AG04450 (cell line): ENCODE results near the gene POR. TPM values are rescaled to one million over a fixed set of nuclear protein-coding genes. Genes with fewer than 3 reads are reported as not detected.

Experiments
- CTCF ChIA-PET: fragments of 300-600, 350-600 bp; formaldehyde crosslinking; extraction: SDS; loops from one replicate; lab custom pipeline; 2022; ENCODE audit warnings: antibody characterized with exemption, inconsistent platforms; lab: Charles Lee
- POLR2A ChIA-PET: fragments of 350-600 bp; formaldehyde crosslinking; extraction: SDS; loops from one replicate; lab custom pipeline; 2021; ENCODE audit warnings: antibody characterized with exemption, inconsistent platforms; lab: Yijun Ruan, JAX
- DNase-seq: peaks from one replicate; pipeline ENCODE4 v3.0.0-alpha.2; 2011; ENCODE audit warnings: low read depth, low spot score
- H3K27ac ChIP-seq: one replicate; pipeline ENCODE4 v1.5.1; 2012; ENCODE audit warnings: low read depth, low read length, control low read depth
- H3K27me3 ChIP-seq: one replicate; pipeline ENCODE4 v1.6.0; 2012; ENCODE audit warnings: low read length; ENCODE audit not compliant: control insufficient read depth, insufficient read depth
- H3K4me3 ChIP-seq: 2 replicates; pipeline ENCODE4 v1.5.1; 2011; ENCODE audit warnings: mild to moderate bottlenecking, low read depth, low read length, control low read depth
- H3K9me3 ChIP-seq: 2 replicates; pipeline ENCODE4 v1.5.1; 2012; ENCODE audit warnings: low read length; ENCODE audit not compliant: control insufficient read depth, insufficient read depth
- polyA minus RNA-seq: library from RNA; depleted of rRNA, polyadenylated mRNA; stranded (reverse); fragments of >200 nt; gene quantifications from 2 replicates; pipeline ENCODE4 v1.2.3, GENCODE V29; 2011; rRNA and poly(A)+ RNA removed
- polyA plus RNA-seq: library from polyadenylated mRNA; depleted of rRNA; stranded (reverse); fragments of >200 nt; gene quantifications from 2 replicates; pipeline ENCODE4 v1.2.3, GENCODE V29; 2011; rRNA removed
- TF ChIP-seq, protein P1 (sequence below): IDR thresholded peaks from 2 replicates; pipeline ENCODE4 v1.5.1; 2011; ENCODE audit warnings: low read depth, low read length, control low read depth, inconsistent platforms

The POR gene
- polyA plus RNA-seq (39.0 and 46.5 TPM in 2 replicates), polyA minus RNA-seq (39.8 and 57.0 TPM in 2 replicates)

- POLR2A ChIA-PET, result interaction anchor here (0.6 to 2.4 kb wide), 13 partner anchors 9 to 133 kb away, joined by 3 to 15 read pairs (median 5); partner anchors contain the start of genes MDH2 and STYXL1
- peak within 1 kb of the TSS; percentile 68 for H3K27ac ChIP-seq
- DNase-seq, result peak; percentile 69
- CTCF ChIA-PET, result interaction anchor here (1.0 kb wide), 1 partner anchor 105 kb away, joined by 3 read pairs; no protein-coding TSS in a partner anchor
- TF ChIP-seq, protein P1, sequence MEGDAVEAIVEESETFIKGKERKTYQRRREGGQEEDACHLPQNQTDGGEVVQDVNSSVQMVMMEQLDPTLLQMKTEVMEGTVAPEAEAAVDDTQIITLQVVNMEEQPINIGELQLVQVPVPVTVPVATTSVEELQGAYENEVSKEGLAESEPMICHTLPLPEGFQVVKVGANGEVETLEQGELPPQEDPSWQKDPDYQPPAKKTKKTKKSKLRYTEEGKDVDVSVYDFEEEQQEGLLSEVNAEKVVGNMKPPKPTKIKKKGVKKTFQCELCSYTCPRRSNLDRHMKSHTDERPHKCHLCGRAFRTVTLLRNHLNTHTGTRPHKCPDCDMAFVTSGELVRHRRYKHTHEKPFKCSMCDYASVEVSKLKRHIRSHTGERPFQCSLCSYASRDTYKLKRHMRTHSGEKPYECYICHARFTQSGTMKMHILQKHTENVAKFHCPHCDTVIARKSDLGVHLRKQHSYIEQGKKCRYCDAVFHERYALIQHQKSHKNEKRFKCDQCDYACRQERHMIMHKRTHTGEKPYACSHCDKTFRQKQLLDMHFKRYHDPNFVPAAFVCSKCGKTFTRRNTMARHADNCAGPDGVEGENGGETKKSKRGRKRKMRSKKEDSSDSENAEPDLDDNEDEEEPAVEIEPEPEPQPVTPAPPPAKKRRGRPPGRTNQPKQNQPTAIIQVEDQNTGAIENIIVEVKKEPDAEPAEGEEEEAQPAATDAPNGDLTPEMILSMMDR, result no peak
- peaks cover 4% of the 10 kb centered on the region; the same call in 1 of the 2 replicates for H3K9me3 ChIP-seq
- H3K27me3 ChIP-seq, result no peaks in the 10 kb centered on the region
- peak within 1 kb of the TSS; percentile 87 for H3K4me3 ChIP-seq
These were observed at the start of gene POR for GRCh38 chr7:75914655-75915415. TSS of gene POR (plus strand) at chr7:75915155. CDS start at chr7:75954002, 38,847 bp downstream.

- H3K27me3 ChIP-seq, result no peaks in the 10 kb centered on the region
- TF ChIP-seq, protein P1, result no peak
- ChIA-PET CTCF (interaction anchor here (0.8 to 4.6 kb wide), 5 partner anchors 12 to 154 kb away, joined by 3 to 49 read pairs (median 5); partner anchors contain the start of gene RHBDD2), POLR2A (no interaction called here)
- H3K9me3 ChIP-seq, result no peaks in the 10 kb centered on the region
- no peak overlapping the region for H3K27ac ChIP-seq
- DNase-seq, result no peak
- no peak overlapping the region for H3K4me3 ChIP-seq
These were observed 48.9 kb upstream of the POR start for GRCh38 chr7:75866114-75866488.

DNA sequence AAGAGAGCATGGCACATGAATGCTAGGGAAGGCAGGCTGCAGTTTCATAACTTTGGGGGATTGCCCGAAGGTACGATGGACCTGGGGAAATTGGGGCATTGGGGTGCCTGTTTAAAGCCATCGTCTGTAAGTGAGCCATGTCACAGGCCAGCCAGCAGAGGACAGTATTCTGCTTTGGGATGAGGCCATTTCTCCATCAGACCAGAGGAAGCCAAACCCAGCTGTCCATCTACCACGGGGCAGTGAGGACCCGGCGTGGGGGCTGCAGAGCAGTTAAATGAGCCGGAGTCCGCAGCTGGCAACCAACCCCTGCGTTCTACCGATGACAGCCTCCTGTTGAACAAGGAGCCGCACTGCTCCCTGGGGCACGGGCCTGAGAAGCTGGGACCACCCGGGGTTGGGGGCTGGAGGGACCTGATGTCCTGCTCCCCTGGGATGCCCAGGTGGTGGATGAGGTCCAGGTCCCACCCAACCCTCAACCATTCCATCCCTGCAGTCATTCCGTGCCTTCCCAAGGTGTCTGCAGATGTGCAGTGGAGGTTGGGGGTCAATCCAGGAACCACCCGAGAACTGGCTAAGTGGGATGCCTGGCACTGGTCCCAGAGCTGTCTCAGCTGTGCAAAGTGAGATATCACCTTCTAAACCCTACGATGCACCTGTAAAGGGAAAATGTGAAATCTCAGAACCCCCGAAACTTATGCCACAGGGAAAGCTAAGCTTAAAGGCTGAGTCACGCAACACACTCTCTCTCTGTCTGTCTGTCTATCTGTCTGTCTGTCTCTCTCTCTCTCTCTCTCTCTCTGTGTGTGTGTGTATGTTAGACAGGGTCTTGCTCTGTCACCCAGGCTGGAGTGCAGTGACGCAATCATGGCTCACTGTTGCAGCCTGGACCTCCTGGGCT is 48.2 kb upstream of the POR start:
- TF ChIP-seq, protein P1, result peak; percentile 93
- CTCF ChIA-PET, result interaction anchor here (0.6 to 4.6 kb wide), 7 partner anchors 9 to 154 kb away, joined by 3 to 49 read pairs (median 5); partner anchors contain the start of gene RHBDD2
- Histone ChIP-seq H3K27ac (no peak overlapping the region), H3K27me3 (no peaks in the 10 kb centered on the region), H3K4me3 (no peak overlapping the region), H3K9me3 (no peaks in the 10 kb centered on the region)
- no peak for DNase-seq
- POLR2A ChIA-PET, result interaction anchor here (0.5 kb wide), 1 partner anchor 24 kb away, joined by 3 read pairs; no protein-coding TSS in a partner anchor

DNA sequence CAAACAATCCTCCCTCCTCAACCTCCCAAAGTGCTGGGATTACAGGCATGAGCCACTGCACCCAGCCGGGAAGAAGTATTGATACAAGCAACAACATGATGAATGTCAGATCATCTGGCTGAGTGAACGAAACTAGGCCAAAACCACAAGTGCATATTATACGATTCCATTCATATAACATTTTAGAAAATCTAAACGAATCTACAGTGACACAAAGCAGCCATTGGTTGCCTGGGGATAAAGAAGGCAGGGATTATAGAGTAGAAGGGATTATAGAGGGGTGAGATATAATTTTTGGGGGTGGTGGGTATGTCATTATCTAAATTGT is 47.6 kb upstream of the POR start:
- H3K27ac ChIP-seq, result no peak overlapping the region
- no peaks in the 10 kb centered on the region for H3K27me3 ChIP-seq
- no peak overlapping the region for H3K4me3 ChIP-seq
- DNase-seq, result no peak
- TF ChIP-seq, protein P1, result no peak
- ChIA-PET CTCF (interaction anchor here (4.6 kb wide), 1 partner anchor 153 kb away, joined by 49 read pairs; no protein-coding TSS in a partner anchor), POLR2A (no interaction called here)
- no peaks in the 10 kb centered on the region for H3K9me3 ChIP-seq
